GM18858 (cell line): Measurements from ENCODE around the gene PACRG.

ENCODE experiments used
- ATAC-seq: cut with Tn5 transposase; IDR thresholded peaks from one replicate; pipeline ENCODE4 v1.9.1; 2021; ENCODE audit not compliant: unreplicated experiment

The PACRG gene

GRCh38 chr6:162998777-162999176 lies 271.0 kb downstream of the PACRG start:
- no peak for ATAC-seq

- no peak for ATAC-seq
Measured at GRCh38 chr6:162999575-163000285, 272.0 kb downstream of the PACRG start.

GRCh38 chr6:163001330-163001729 lies 273.6 kb downstream of the PACRG start:
- peak; percentile 99 for ATAC-seq

- ATAC-seq = no peak
Measured at GRCh38 chr6:163008186-163008585, 280.4 kb downstream of the PACRG start.

- no peak for ATAC-seq
Measured at GRCh38 chr6:163008626-163009025, 280.9 kb downstream of the PACRG start.

GRCh38 chr6:163010145-163010544 lies 282.4 kb downstream of the PACRG start:
- ATAC-seq = no peak

- ATAC-seq = no peak
Measured at GRCh38 chr6:163014736-163015135, 287.0 kb downstream of the PACRG start.

GRCh38 chr6:163017801-163018200 lies 290.0 kb downstream of the PACRG start:
- ATAC-seq = no peak

- no peak for ATAC-seq
Measured at GRCh38 chr6:163019926-163020325, 292.2 kb downstream of the PACRG start.

- ATAC-seq = no peak
Measured at GRCh38 chr6:163021054-163021453, 293.3 kb downstream of the PACRG start.

GRCh38 chr6:163023700-163024099 lies 295.9 kb downstream of the PACRG start:
- ATAC-seq = no peak

GRCh38 chr6:163026893-163027292 lies 299.1 kb downstream of the PACRG start:
- no peak for ATAC-seq

- no peak for ATAC-seq
Measured at GRCh38 chr6:163030980-163031379, 303.2 kb downstream of the PACRG start.

GRCh38 chr6:163031931-163032330 lies 304.2 kb downstream of the PACRG start:
- no peak for ATAC-seq

GRCh38 chr6:163036160-163036645 lies 308.4 kb downstream of the PACRG start:
- no peak for ATAC-seq

- no peak for ATAC-seq
Measured at GRCh38 chr6:163038317-163038716, 310.5 kb downstream of the PACRG start.

GRCh38 chr6:163048345-163048744 lies 320.6 kb downstream of the PACRG start:
- no peak for ATAC-seq

- ATAC-seq = no peak
Measured at GRCh38 chr6:163053667-163054344, 326.0 kb downstream of the PACRG start.

GRCh38 chr6:163054641-163055040 lies 326.9 kb downstream of the PACRG start:
- ATAC-seq = no peak

GRCh38 chr6:163057260-163057659 lies 329.5 kb downstream of the PACRG start:
- ATAC-seq = no peak

GRCh38 chr6:163062790-163063189 lies 335.0 kb downstream of the PACRG start:
- ATAC-seq = no peak

GRCh38 chr6:163063561-163063960 lies 335.8 kb downstream of the PACRG start:
- ATAC-seq = no peak
